ENCODE data around the gene GLI2. TPM values are rescaled to one million over a fixed set of nuclear protein-coding genes. Genes with fewer than 3 reads are reported as not detected.

GLI2 gene
- total and polyA plus RNA-seq, 2 of the 8 experiments (the other 6 are each of a cell fraction or from before 2014, with no cell fraction given): 18.4 to 46.9 TPM

DNA sequence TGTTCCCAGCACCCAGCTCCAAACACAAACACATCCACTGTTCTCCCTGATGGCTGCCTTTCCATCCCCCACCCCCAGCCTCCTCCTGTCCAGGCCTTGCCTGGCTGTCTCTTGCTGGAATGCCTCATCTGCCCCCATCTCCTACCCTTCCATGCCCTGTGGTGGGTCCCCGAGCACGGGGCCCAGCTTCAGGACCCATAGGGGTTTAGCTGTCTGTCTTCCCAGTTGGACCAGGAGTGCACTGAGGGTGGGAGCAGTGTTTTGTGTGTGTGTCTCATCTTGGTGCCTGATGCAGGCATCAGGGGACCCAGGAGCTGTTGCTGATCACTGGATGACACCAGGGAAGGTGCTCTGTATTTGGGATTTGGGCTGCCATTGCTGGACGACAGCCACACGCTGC is 34.5 kb downstream of the GLI2 start:
- H2BK12ac ChIP-seq (ENCODE audit: low read depth, low read length): peak overlapping the region; percentile 68; the same call in 1 of the 2 replicates
- H3K4me2 ChIP-seq (ENCODE audit: insufficient read depth in 1 of 2, low read depth in 2 of 2, low read length in 2 of 2): no peak overlapping the region
- peak overlapping the region; percentile 66 for H2BK5ac ChIP-seq (ENCODE audit: low read depth, low read length)
- no peaks in the 10 kb centered on the region for H3K9me3 ChIP-seq (ENCODE audit: insufficient read depth in 2 of 2, low read depth in 1 of 2, low read length in 1 of 2)
- H4K5ac ChIP-seq (ENCODE audit: insufficient read length, low read depth, low read length): no peak overlapping the region
- no peak overlapping the region for H4K91ac ChIP-seq (replicated peaks; ENCODE audit: insufficient read length, low read length)
- H2BK20ac ChIP-seq (ENCODE audit: low read length): no peak overlapping the region
- peak overlapping the region; percentile 83; the same call in 1 of the 2 replicates for H2AK5ac ChIP-seq (ENCODE audit: low read depth, low read length)
- no peak overlapping the region for H3K23ac ChIP-seq (ENCODE audit: insufficient read length)
- H3K18ac ChIP-seq (ENCODE audit: extremely low read depth, low read length): peak overlapping the region; percentile 38; the same call in 1 of the 2 replicates
- 0 out of 2 replicates have a peak overlapping the region, but pooled peaks have one; percentile 68 for H2BK15ac ChIP-seq (ENCODE audit: low read length)
- H2AFZ ChIP-seq (ENCODE audit: low read length): no peak overlapping the region
- H3K23me2 ChIP-seq (ENCODE audit: low read depth, low read length): no peaks in the 10 kb centered on the region
- CTCF ChIA-PET (ENCODE audit: partially characterized antibody): interaction anchor here (0.6 to 4.6 kb wide), 22 partner anchors 8 to 197 kb away, joined by 3 to 21 read pairs (median 4); no protein-coding TSS in a partner anchor
- POLR2A ChIA-PET (ENCODE audit: partially characterized antibody): interaction anchor here (0.8 to 2.4 kb wide), 8 partner anchors 10 to 306 kb away, joined by 3 to 9 read pairs (median 4); partner anchors contain the start of gene GLI2
- H3K79me2 ChIP-seq (ENCODE audit: control insufficient read depth in 1 of 2, insufficient read depth in 2 of 2, low read length in 2 of 2): peaks cover 9 to 99% of the 10 kb centered on the region in 2 experiments
- TF ChIP-seq RFX5 (IDR thresholded peaks at IDR 0.05; ENCODE audit: borderline replicate concordance, low read depth, low read length) (no peak), SP4 (IDR thresholded peaks at IDR 0.05; ENCODE audit: low read length) (no peak)
- TF ChIP-seq, protein P1, sequence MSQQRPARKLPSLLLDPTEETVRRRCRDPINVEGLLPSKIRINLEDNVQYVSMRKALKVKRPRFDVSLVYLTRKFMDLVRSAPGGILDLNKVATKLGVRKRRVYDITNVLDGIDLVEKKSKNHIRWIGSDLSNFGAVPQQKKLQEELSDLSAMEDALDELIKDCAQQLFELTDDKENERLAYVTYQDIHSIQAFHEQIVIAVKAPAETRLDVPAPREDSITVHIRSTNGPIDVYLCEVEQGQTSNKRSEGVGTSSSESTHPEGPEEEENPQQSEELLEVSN (IDR thresholded peaks at IDR 0.05): no peak
- H3K14ac ChIP-seq (ENCODE audit: insufficient read length): no peak overlapping the region
- 93% methylated on average over 4 of the region's 4 CpGs; no CpG with 5 or more reads in 1 of the 2 experiments for WGBS, 2 experiments (ENCODE audit: extremely low coverage in 1 of 2, insufficient coverage in 1 of 2, insufficient read length in 1 of 2, insufficient replicate concordance in 2 of 2, low coverage in 1 of 2, low lambda C conversion rate in 2 of 2, missing lambda C conversion rate in 1 of 2)
- H3K4me3 ChIP-seq (ENCODE audit: extremely low read depth in 1 of 4, insufficient read depth in 2 of 4, low read depth in 3 of 4, low read length in 4 of 4): no peak overlapping the region
- FAIRE-seq (no peak), DNase-seq (ENCODE audit: low read depth in 1 of 2, low spot score in 2 of 2) (no peak)
- H2BK120ac ChIP-seq (replicated peaks; ENCODE audit: low read depth, low read length): no peak overlapping the region
- H3K9ac ChIP-seq (replicated peaks in 1 of 4; ENCODE audit: extremely low read depth in 1 of 4, low read depth in 3 of 4, low read length in 3 of 4): no peak overlapping the region
- H3K79me1 ChIP-seq (ENCODE audit: low read depth, low read length): peaks cover 51% of the 10 kb centered on the region
- H4K8ac ChIP-seq (ENCODE audit: extremely low read depth, insufficient read depth, low read length): no peak overlapping the region; the same call in 1 of the 2 replicates
- H4K20me1 ChIP-seq (replicated peaks in 1 of 2; ENCODE audit: control insufficient read depth in 1 of 2, insufficient read depth in 2 of 2, low read length in 2 of 2): peaks cover 39 to 65% of the 10 kb centered on the region in 2 experiments
- no peak overlapping the region for H3K56ac ChIP-seq (replicated peaks; ENCODE audit: insufficient read length, low read depth, low read length)
- H3K4me1 ChIP-seq (replicated peaks in 1 of 4; ENCODE audit: control insufficient read depth in 3 of 4, insufficient read depth in 4 of 4, low read length in 3 of 4): peaks cover 24 to 66% (median 38%) of the 10 kb centered on the region in 4 experiments
- H3K27ac ChIP-seq (ENCODE audit: low read depth, low read length): no peak overlapping the region
- H3K36me3 ChIP-seq (ENCODE audit: control insufficient read depth in 2 of 4, insufficient read depth in 4 of 4, low read length in 3 of 4): no peaks in the 10 kb centered on the region
- no peak overlapping the region for H3K4ac ChIP-seq (replicated peaks; ENCODE audit: insufficient read length, low read depth, low read length)
- H3K27me3 ChIP-seq (replicated peaks in 1 of 4; ENCODE audit: control insufficient read depth in 3 of 4, extremely low read depth in 1 of 4, insufficient read depth in 3 of 4, low read length in 3 of 4): no peaks in the 10 kb centered on the region

Data from H1 (cell line).